HepG2 (cell line): Measurements from ENCODE around the gene DDX28. TPM values are rescaled to one million over a fixed set of nuclear protein-coding genes. Genes with fewer than 3 reads are reported as not detected.

Experiments
- DMAP1 ChIP-seq: IDR thresholded peaks from 2 replicates; pipeline ENCODE4 v1.6.1; 2016
- KAT7 ChIP-seq: IDR thresholded peaks from 2 replicates; pipeline ENCODE4 v1.6.1; 2018; ENCODE audit warnings: borderline replicate concordance, missing compliant biosample characterization
- KAT8 ChIP-seq: IDR thresholded peaks from 2 replicates; pipeline ENCODE4 v1.6.1; 2016; ENCODE audit warnings: missing genetic modification reagents, missing compliant biosample characterization
- KLF12 ChIP-seq: sonication (generic); formaldehyde crosslinking; IDR thresholded peaks from 2 replicates; pipeline ENCODE4 v1.4.0; 2020; ENCODE audit warnings: missing genetic modification reagents, borderline replicate concordance
- NCOA5 ChIP-seq: sonication (generic); formaldehyde crosslinking; IDR thresholded peaks from 2 replicates; pipeline ENCODE4 v1.4.0; 2020; ENCODE audit warnings: missing genetic modification reagents
- NFE2L1 ChIP-seq: sonication (generic); formaldehyde crosslinking; IDR thresholded peaks from 2 replicates; pipeline ENCODE4 v1.4.0; 2020; ENCODE audit warnings: missing genetic modification reagents, mild to moderate bottlenecking, borderline replicate concordance
- POGZ ChIP-seq: sonication (generic); formaldehyde crosslinking; IDR thresholded peaks from 2 replicates; pipeline ENCODE4 v1.4.0; 2020; ENCODE audit warnings: mild to moderate bottlenecking, missing genetic modification reagents
- SALL2 ChIP-seq: sonication (generic); formaldehyde crosslinking; IDR thresholded peaks from 2 replicates; pipeline ENCODE4 v1.8.1; 2023; ENCODE audit warnings: mild to moderate bottlenecking, missing genetic modification reagents, inconsistent platforms
- SATB2 ChIP-seq: sonication (generic); formaldehyde crosslinking; IDR thresholded peaks from 2 replicates; pipeline ENCODE4 v1.5.0; 2020; ENCODE audit warnings: missing genetic modification reagents
- TSC22D2 ChIP-seq: sonication (generic); formaldehyde crosslinking; IDR thresholded peaks from 2 replicates; pipeline ENCODE4 v1.5.1; 2020; ENCODE audit warnings: missing genetic modification reagents, mild to moderate bottlenecking, borderline replicate concordance
- XBP1 ChIP-seq: sonication (generic); formaldehyde crosslinking; IDR thresholded peaks from 2 replicates; pipeline ENCODE4 v1.5.0; 2020; ENCODE audit warnings: missing genetic modification reagents
- ZFY ChIP-seq: sonication (generic); formaldehyde crosslinking; IDR thresholded peaks from 2 replicates; pipeline ENCODE4 v1.4.0; 2020; ENCODE audit warnings: missing genetic modification reagents
- ZNF572 ChIP-seq: sonication (generic); formaldehyde crosslinking; IDR thresholded peaks from 2 replicates; pipeline ENCODE4 v1.5.1; 2020; ENCODE audit warnings: mild to moderate bottlenecking, missing genetic modification reagents
- ZNF724P ChIP-seq: sonication (generic); formaldehyde crosslinking; IDR thresholded peaks from 2 replicates; pipeline ENCODE4 v1.8.0; 2022; ENCODE audit warnings: missing genetic modification reagents, borderline replicate concordance
- ZSCAN20 ChIP-seq: sonication (generic); formaldehyde crosslinking; IDR thresholded peaks from 2 replicates; pipeline ENCODE4 v1.4.0; 2020; ENCODE audit warnings: missing genetic modification reagents, mild to moderate bottlenecking, borderline replicate concordance
- polyA plus RNA-seq, 8 experiments: library from polyadenylated mRNA; depleted of rRNA in 3 of 8; stranded (reverse) in 7 of 8; unstranded in 1 of 8; fragments of >200 nt; fragmentation: Illumina TruSeq in 4 of 8; extraction: Trizol in 4 of 8; gene quantifications; 2 replicates each; pipeline versions ENCODE4 v1.2.1 to v1.2.3, GENCODE V29; 2011 to 2016; ENCODE audit warnings: low read depth in 4 of 8, missing spikeins in 1 of 8, mixed read lengths in 1 of 8; ENCODE audit not compliant: insufficient read depth in 1 of 8
- total RNA-seq, 5 experiments: library from RNA; depleted of rRNA; stranded (reverse); fragments of >200 nt; fragmentation: Illumina TruSeq; extraction: Trizol; gene quantifications; 2 replicates each; pipeline ENCODE4 v1.2.3, GENCODE V29; 2016; ENCODE audit warnings: low read depth in 1 of 5
- TF ChIP-seq, protein P1 (sequence below): sonication (generic); formaldehyde crosslinking; IDR thresholded peaks from 2 replicates; pipeline ENCODE4 v1.8.1; 2023; ENCODE audit warnings: missing genetic modification reagents, mild to moderate bottlenecking, borderline replicate concordance
- TF ChIP-seq, protein P2 (sequence below): sonication (generic); formaldehyde crosslinking; IDR thresholded peaks from 2 replicates; pipeline ENCODE4 v1.4.0; 2020; ENCODE audit warnings: missing genetic modification reagents
- TF ChIP-seq, protein P3 (sequence below): conservative IDR thresholded peaks from 2 replicates; pipeline ENCODE4 v1.6.1; 2018; ENCODE audit warnings: missing genetic modification reagents
- TF ChIP-seq, protein P4 (sequence below), 2 experiments: IDR thresholded peaks; 2 replicates each; pipeline ENCODE4 v1.6.1; 2011 to 2012; ENCODE audit warnings: low read length in 2 of 2, borderline replicate concordance in 1 of 2, low read depth in 1 of 2, mild to moderate bottlenecking in 1 of 2, moderate library complexity in 1 of 2
- TF ChIP-seq, protein P5 (sequence below): sonication (generic); formaldehyde crosslinking; IDR thresholded peaks from 2 replicates; pipeline ENCODE4 v1.4.0; 2020; ENCODE audit warnings: missing genetic modification reagents

Gene DDX28
- total and polyA plus RNA-seq, 2 of the 13 experiments (the other 11 are each of a cell fraction or from before 2014, with no cell fraction given) = 14.1 to 16.4 TPM

DNA sequence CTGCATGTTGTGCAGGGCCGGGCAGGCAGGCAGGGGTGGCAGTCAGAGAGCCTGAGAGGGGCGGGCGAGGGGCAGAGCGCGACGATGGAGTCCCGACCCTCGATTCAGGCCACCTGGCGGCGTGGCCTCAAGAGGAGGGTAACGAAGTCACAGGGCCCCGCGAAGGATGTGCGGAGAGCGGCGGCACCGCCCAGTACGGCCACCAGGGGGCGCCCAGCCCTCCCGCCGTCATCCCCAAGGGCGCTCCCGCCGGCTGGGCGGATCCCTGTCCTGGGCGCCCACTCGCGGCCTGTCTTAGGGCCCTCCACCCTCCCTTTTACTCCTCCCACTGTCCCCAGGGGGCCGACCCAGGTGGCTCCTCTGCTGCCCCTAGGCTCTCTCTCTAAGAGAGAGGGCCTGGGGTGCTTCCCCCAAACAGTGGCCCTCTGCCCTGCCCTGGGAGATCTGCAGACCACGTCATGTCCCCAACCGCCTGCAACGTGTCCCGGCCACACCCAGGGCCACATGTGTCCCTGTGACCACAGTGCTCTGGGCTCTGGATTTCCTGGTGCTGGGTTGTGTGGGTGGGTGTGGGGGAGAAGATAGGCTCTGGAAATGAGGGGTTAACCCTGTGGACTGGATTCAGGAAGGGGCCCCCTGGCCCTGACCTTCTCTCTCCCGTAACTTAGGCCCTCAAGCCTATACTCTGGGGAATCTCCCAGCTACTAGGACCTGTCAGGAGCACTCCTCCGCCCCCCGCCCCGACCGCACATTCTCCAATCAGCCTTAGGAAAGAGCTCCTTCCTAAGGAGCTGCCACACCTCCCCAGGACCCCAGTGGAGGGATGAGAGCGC is 29.6 kb downstream of the DDX28 start (continued):
- peak; percentile 78 for TF ChIP-seq ZFY
- TF ChIP-seq NFE2L1 = no peak
- TF ChIP-seq, protein P1, sequence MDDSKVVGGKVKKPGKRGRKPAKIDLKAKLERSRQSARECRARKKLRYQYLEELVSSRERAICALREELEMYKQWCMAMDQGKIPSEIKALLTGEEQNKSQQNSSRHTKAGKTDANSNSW (CRISPR knock-in tag) = no peak
- TF ChIP-seq, protein P2, sequence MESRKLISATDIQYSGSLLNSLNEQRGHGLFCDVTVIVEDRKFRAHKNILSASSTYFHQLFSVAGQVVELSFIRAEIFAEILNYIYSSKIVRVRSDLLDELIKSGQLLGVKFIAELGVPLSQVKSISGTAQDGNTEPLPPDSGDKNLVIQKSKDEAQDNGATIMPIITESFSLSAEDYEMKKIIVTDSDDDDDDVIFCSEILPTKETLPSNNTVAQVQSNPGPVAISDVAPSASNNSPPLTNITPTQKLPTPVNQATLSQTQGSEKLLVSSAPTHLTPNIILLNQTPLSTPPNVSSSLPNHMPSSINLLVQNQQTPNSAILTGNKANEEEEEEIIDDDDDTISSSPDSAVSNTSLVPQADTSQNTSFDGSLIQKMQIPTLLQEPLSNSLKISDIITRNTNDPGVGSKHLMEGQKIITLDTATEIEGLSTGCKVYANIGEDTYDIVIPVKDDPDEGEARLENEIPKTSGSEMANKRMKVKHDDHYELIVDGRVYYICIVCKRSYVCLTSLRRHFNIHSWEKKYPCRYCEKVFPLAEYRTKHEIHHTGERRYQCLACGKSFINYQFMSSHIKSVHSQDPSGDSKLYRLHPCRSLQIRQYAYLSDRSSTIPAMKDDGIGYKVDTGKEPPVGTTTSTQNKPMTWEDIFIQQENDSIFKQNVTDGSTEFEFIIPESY = peak; percentile 61
- TF ChIP-seq, protein P3, sequence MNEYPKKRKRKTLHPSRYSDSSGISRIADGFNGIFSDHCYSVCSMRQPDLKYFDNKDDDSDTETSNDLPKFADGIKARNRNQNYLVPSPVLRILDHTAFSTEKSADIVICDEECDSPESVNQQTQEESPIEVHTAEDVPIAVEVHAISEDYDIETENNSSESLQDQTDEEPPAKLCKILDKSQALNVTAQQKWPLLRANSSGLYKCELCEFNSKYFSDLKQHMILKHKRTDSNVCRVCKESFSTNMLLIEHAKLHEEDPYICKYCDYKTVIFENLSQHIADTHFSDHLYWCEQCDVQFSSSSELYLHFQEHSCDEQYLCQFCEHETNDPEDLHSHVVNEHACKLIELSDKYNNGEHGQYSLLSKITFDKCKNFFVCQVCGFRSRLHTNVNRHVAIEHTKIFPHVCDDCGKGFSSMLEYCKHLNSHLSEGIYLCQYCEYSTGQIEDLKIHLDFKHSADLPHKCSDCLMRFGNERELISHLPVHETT (CRISPR knock-in tag) = peak; percentile 79; the same call in 1 of the 2 replicates
- peak; percentile 95 for TF ChIP-seq KLF12 (CRISPR knock-in tag)
- peak; percentile 57; the same call in 1 of the 2 replicates for TF ChIP-seq XBP1
- TF ChIP-seq NCOA5 (CRISPR knock-in tag) = no peak
- peak; percentile 72; the same call in 1 of the 2 replicates for TF ChIP-seq ZSCAN20 (CRISPR knock-in tag)
- TF ChIP-seq KAT8 (CRISPR knock-in tag) = peak; percentile 88
- TF ChIP-seq SALL2 = peak; percentile 78; the same call in 1 of the 2 replicates
- peak; percentile 57; the same call in 1 of the 2 replicates for TF ChIP-seq TSC22D2 (CRISPR knock-in tag)
- TF ChIP-seq ZNF724P (CRISPR knock-in tag) = 0 out of 2 replicates have a peak, but pooled peaks have one; percentile 63
- TF ChIP-seq, protein P4, sequence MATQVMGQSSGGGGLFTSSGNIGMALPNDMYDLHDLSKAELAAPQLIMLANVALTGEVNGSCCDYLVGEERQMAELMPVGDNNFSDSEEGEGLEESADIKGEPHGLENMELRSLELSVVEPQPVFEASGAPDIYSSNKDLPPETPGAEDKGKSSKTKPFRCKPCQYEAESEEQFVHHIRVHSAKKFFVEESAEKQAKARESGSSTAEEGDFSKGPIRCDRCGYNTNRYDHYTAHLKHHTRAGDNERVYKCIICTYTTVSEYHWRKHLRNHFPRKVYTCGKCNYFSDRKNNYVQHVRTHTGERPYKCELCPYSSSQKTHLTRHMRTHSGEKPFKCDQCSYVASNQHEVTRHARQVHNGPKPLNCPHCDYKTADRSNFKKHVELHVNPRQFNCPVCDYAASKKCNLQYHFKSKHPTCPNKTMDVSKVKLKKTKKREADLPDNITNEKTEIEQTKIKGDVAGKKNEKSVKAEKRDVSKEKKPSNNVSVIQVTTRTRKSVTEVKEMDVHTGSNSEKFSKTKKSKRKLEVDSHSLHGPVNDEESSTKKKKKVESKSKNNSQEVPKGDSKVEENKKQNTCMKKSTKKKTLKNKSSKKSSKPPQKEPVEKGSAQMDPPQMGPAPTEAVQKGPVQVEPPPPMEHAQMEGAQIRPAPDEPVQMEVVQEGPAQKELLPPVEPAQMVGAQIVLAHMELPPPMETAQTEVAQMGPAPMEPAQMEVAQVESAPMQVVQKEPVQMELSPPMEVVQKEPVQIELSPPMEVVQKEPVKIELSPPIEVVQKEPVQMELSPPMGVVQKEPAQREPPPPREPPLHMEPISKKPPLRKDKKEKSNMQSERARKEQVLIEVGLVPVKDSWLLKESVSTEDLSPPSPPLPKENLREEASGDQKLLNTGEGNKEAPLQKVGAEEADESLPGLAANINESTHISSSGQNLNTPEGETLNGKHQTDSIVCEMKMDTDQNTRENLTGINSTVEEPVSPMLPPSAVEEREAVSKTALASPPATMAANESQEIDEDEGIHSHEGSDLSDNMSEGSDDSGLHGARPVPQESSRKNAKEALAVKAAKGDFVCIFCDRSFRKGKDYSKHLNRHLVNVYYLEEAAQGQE (IDR thresholded peaks at IDR 0.05; ENCODE audit: borderline replicate concordance in 1 of 2, low read depth in 1 of 2, low read length in 2 of 2) = peak in 1 of 2 experiments; percentile 28; a peak in 1 of 4 replicates
- no peak for TF ChIP-seq POGZ (CRISPR knock-in tag)
- peak; percentile 90; the same call in 1 of the 2 replicates for TF ChIP-seq KAT7 (CRISPR knock-in tag)
- 0 out of 2 replicates have a peak, but pooled peaks have one; percentile 50 for TF ChIP-seq SATB2
- TF ChIP-seq, protein P5, sequence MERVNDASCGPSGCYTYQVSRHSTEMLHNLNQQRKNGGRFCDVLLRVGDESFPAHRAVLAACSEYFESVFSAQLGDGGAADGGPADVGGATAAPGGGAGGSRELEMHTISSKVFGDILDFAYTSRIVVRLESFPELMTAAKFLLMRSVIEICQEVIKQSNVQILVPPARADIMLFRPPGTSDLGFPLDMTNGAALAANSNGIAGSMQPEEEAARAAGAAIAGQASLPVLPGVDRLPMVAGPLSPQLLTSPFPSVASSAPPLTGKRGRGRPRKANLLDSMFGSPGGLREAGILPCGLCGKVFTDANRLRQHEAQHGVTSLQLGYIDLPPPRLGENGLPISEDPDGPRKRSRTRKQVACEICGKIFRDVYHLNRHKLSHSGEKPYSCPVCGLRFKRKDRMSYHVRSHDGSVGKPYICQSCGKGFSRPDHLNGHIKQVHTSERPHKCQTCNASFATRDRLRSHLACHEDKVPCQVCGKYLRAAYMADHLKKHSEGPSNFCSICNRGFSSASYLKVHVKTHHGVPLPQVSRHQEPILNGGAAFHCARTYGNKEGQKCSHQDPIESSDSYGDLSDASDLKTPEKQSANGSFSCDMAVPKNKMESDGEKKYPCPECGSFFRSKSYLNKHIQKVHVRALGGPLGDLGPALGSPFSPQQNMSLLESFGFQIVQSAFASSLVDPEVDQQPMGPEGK (CRISPR knock-in tag) = peak; percentile 84
- peak; percentile 89 for TF ChIP-seq DMAP1 (CRISPR knock-in tag)
- TF ChIP-seq ZNF572 = peak; percentile 69; the same call in 1 of the 2 replicates
